Stimulated activated memory B cell treated with anti-CD40 and anti-IgM and Interleukin-4, amounts not matched to agents 10 μg/mL and 1 μg/mL and 100 μg/mL, for 72 hours (primary cell): ENCODE data around the gene FCN1.

Source experiments
- ATAC-seq: fragments of 150-1000 bp; cut with Tn5 transposase; 2 replicates; pipeline ENCODE4 v1.10.0; 2021
- H3K27ac Mint-ChIP-seq: one replicate; pipeline ENCODE4 v1.8.0; 2022; ENCODE audit warnings: mild to moderate bottlenecking, mixed read lengths
- H3K27me3 Mint-ChIP-seq: one replicate; pipeline ENCODE4 v1.8.0; 2022; ENCODE audit warnings: mixed read lengths
- H3K36me3 Mint-ChIP-seq: one replicate; pipeline ENCODE4 v1.8.0; 2022; ENCODE audit warnings: mixed read lengths
- H3K4me1 Mint-ChIP-seq: one replicate; pipeline ENCODE4 v1.8.0; 2022; ENCODE audit warnings: mixed read lengths
- H3K4me3 Mint-ChIP-seq: one replicate; pipeline ENCODE4 v1.8.0; 2022; ENCODE audit warnings: mild to moderate bottlenecking, moderate library complexity, mixed read lengths
- H3K9me3 Mint-ChIP-seq: one replicate; pipeline ENCODE4 v1.8.0; 2022; ENCODE audit warnings: mixed read lengths

Gene FCN1

GRCh38 chr9:134871697-134872340 lies 45.9 kb downstream of the FCN1 start:
- peaks cover 37% of the 10 kb centered on the region for H3K27me3 Mint-ChIP-seq
- peaks cover 11% of the 10 kb centered on the region for H3K4me1 Mint-ChIP-seq
- H3K27ac Mint-ChIP-seq = no peak overlapping the region
- no peak for ATAC-seq
- peaks cover 2% of the 10 kb centered on the region for H3K9me3 Mint-ChIP-seq
- no peaks in the 10 kb centered on the region for H3K36me3 Mint-ChIP-seq
- H3K4me3 Mint-ChIP-seq = no peak overlapping the region

- Mint-ChIP-seq H3K27ac (no peak overlapping the region), H3K4me1 (peaks cover 11% of the 10 kb centered on the region), H3K9me3 (peaks cover 2% of the 10 kb centered on the region), H3K4me3 (no peak overlapping the region), H3K36me3 (no peaks in the 10 kb centered on the region), H3K27me3 (peaks cover 36% of the 10 kb centered on the region)
- ATAC-seq = no peak
These were observed 46.7 kb downstream of the FCN1 start for GRCh38 chr9:134870746-134871662.

- peak; percentile 8 for ATAC-seq
- Mint-ChIP-seq H3K4me1 (peaks cover 11% of the 10 kb centered on the region), H3K27me3 (peaks cover 36% of the 10 kb centered on the region), H3K4me3 (no peak overlapping the region), H3K9me3 (peaks cover 2% of the 10 kb centered on the region), H3K36me3 (no peaks in the 10 kb centered on the region), H3K27ac (no peak overlapping the region)
These were observed 47.4 kb downstream of the FCN1 start for GRCh38 chr9:134870301-134870694.

- peaks cover 2% of the 10 kb centered on the region for H3K9me3 Mint-ChIP-seq
These were observed 48.0 kb downstream of the FCN1 start for GRCh38 chr9:134869554-134870300.

GRCh38 chr9:134868751-134869553 lies 48.8 kb downstream of the FCN1 start:
- Mint-ChIP-seq H3K36me3 (no peaks in the 10 kb centered on the region), H3K27ac (no peak overlapping the region), H3K9me3 (peaks cover 2% of the 10 kb centered on the region), H3K27me3 (peaks cover 36% of the 10 kb centered on the region), H3K4me1 (peaks cover 11% of the 10 kb centered on the region), H3K4me3 (no peak overlapping the region)
- ATAC-seq = peak; percentile 53

More at GRCh38 chr9:134869554-134870300, 48.0 kb downstream of the FCN1 start:
- H3K36me3 Mint-ChIP-seq = no peaks in the 10 kb centered on the region
- no peak overlapping the region for H3K4me3 Mint-ChIP-seq
- ATAC-seq = no peak
- no peak overlapping the region for H3K27ac Mint-ChIP-seq
- H3K4me1 Mint-ChIP-seq = peaks cover 11% of the 10 kb centered on the region
- peaks cover 36% of the 10 kb centered on the region for H3K27me3 Mint-ChIP-seq

- no peak overlapping the region for H3K4me3 Mint-ChIP-seq
- H3K36me3 Mint-ChIP-seq = no peaks in the 10 kb centered on the region
- H3K27ac Mint-ChIP-seq = no peak overlapping the region
- H3K9me3 Mint-ChIP-seq = peaks cover 2% of the 10 kb centered on the region
- peaks cover 11% of the 10 kb centered on the region for H3K4me1 Mint-ChIP-seq
- peaks cover 36% of the 10 kb centered on the region for H3K27me3 Mint-ChIP-seq
- ATAC-seq = no peak
These were observed 49.6 kb downstream of the FCN1 start for GRCh38 chr9:134867917-134868750.

- H3K27me3 Mint-ChIP-seq = peaks cover 21% of the 10 kb centered on the region
- no peak overlapping the region for H3K4me3 Mint-ChIP-seq
- peaks cover 11% of the 10 kb centered on the region for H3K4me1 Mint-ChIP-seq
- peaks cover 11% of the 10 kb centered on the region for H3K9me3 Mint-ChIP-seq
- no peak overlapping the region for H3K27ac Mint-ChIP-seq
- H3K36me3 Mint-ChIP-seq = no peaks in the 10 kb centered on the region
- ATAC-seq = no peak
These were observed 52.9 kb downstream of the FCN1 start for GRCh38 chr9:134864821-134865190.

GRCh38 chr9:134863941-134864820 lies 53.5 kb downstream of the FCN1 start:
- Mint-ChIP-seq H3K27ac (no peak overlapping the region), H3K36me3 (no peaks in the 10 kb centered on the region), H3K9me3 (peaks cover 11% of the 10 kb centered on the region), H3K4me3 (no peak overlapping the region), H3K4me1 (peaks cover 5% of the 10 kb centered on the region), H3K27me3 (peaks cover 15% of the 10 kb centered on the region)
- ATAC-seq = no peak

DNA sequence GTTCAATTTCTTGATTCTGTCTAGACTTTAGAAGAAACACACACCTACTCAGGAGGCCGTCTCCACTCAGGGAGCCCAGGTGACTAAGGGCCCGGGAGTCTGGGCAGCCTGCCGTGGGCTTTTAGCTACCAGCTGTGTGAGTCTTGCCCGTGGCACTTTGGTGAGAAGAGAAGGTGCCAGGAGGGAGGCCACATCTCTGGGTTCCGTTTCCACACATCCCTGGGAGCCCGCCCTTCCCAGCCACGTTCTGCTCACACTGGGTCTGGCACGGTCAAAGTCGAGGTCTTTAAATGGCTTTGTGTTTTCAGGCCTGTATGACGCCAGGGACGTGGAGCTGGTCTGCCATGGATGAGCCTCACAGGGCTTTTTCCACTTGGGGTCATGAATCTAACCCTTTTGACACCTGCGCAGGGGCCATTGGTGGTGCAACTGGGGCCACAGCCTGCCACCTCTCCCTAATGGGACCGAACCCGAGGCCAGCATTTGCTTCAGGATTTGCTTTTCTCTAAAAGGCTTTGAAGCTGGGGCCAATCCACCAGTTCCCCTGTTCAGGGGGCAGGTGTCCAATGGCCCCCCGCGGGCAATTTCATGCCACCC lies 54.3 kb downstream of the FCN1 start:
- peaks cover 11% of the 10 kb centered on the region for H3K9me3 Mint-ChIP-seq
- peaks cover 4% of the 10 kb centered on the region for H3K4me1 Mint-ChIP-seq
- no peak overlapping the region for H3K4me3 Mint-ChIP-seq
- H3K27ac Mint-ChIP-seq = no peak overlapping the region
- H3K36me3 Mint-ChIP-seq = no peaks in the 10 kb centered on the region
- peaks cover 7% of the 10 kb centered on the region for H3K27me3 Mint-ChIP-seq
- ATAC-seq = no peak

GRCh38 chr9:134861595-134862334 lies 55.9 kb downstream of the FCN1 start:
- Mint-ChIP-seq H3K4me3 (no peak overlapping the region), H3K36me3 (peaks cover 8% of the 10 kb centered on the region), H3K9me3 (peaks cover 18% of the 10 kb centered on the region), H3K4me1 (peaks cover 10% of the 10 kb centered on the region), H3K27ac (no peak overlapping the region), H3K27me3 (peaks cover 8% of the 10 kb centered on the region)
- no peak for ATAC-seq

DNA sequence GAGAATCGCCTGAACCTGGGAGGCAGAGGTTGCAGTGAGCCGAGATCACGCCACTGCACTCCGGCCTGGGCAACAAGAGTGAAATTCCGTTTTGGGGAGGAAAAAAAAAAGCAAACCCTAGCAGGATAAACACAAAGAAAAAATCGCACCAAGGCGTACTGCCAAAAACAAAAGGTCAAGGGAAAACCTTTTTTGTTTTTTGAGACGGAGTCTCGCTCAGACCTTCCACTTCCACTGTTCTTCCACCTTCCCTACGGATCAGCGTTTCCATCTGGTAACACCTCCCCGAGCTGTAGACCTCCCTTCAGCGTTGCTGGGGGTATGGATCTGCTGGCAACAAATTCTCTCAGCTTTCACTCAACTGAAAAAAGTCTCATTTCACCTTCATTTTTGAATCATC lies 57.2 kb downstream of the FCN1 start:
- Mint-ChIP-seq H3K4me1 (peaks cover 10% of the 10 kb centered on the region), H3K27ac (no peak overlapping the region), H3K9me3 (peaks cover 18% of the 10 kb centered on the region), H3K4me3 (no peak overlapping the region), H3K36me3 (peaks cover 8% of the 10 kb centered on the region), H3K27me3 (peaks cover 18% of the 10 kb centered on the region)
- ATAC-seq = no peak

- peaks cover 18% of the 10 kb centered on the region for H3K9me3 Mint-ChIP-seq
- peaks cover 8% of the 10 kb centered on the region for H3K36me3 Mint-ChIP-seq
- H3K27me3 Mint-ChIP-seq = peaks cover 33% of the 10 kb centered on the region
- H3K4me3 Mint-ChIP-seq = peak overlapping the region; percentile 52
- peak overlapping the region; percentile 92 for H3K27ac Mint-ChIP-seq
- ATAC-seq = peak; percentile 85
- peaks cover 10% of the 10 kb centered on the region for H3K4me1 Mint-ChIP-seq
These were observed 59.5 kb downstream of the FCN1 start for GRCh38 chr9:134858051-134858841.
